GM10266 (cell line): ENCODE data around the gene KIF11.
"Not testable (repeated sequence)": the region's sequence is repeated elsewhere in the genome, so short reads cannot be mapped to it uniquely, and the experiment has no call there.

Experiments
- DNase-seq: peaks from one replicate; pipeline ENCODE4 v3.0.0; 2012; ENCODE audit errors: extremely low spot score
- CTCF ChIP-seq: IDR thresholded peaks from 2 replicates; pipeline ENCODE4 v1.5.1; 2012; ENCODE audit warnings: mild to moderate bottlenecking, low read depth; ENCODE audit not compliant: control insufficient read depth, insufficient read depth; ENCODE audit errors: missing control alignments

Gene KIF11

GRCh38 chr10:92573091-92573797 lies 19.7 kb upstream of the KIF11 start:
- peak; percentile 19 for DNase-seq

GRCh38 chr10:92573798-92574547 lies 19.0 kb upstream of the KIF11 start, which contains the start of gene IDE:
Gene IDE, minus strand, starts transcription at chr10:92574093. Its CDS starts 74 bp downstream, at chr10:92574019.
- peak; percentile 93 for TF ChIP-seq CTCF
- DNase-seq = peak; percentile 89

More at GRCh38 chr10:92573091-92573797, 19.7 kb upstream of the KIF11 start:
- TF ChIP-seq CTCF = no peak

- peak; percentile 33 for DNase-seq
- TF ChIP-seq CTCF = peak; percentile 20
These were observed 18.2 kb upstream of the KIF11 start for GRCh38 chr10:92574548-92575261.

- DNase-seq = no peak
- TF ChIP-seq CTCF = no peak
These were observed 17.0 kb upstream of the KIF11 start for GRCh38 chr10:92575961-92576360.

GRCh38 chr10:92582347-92582746 lies 10.6 kb upstream of the KIF11 start:
- not testable (repeated sequence) for DNase-seq

- peak; percentile 58 for DNase-seq
- peak; percentile 54 for TF ChIP-seq CTCF
These were observed 2.0 kb upstream of the KIF11 start for GRCh38 chr10:92590623-92591549.
